ENCODE measurements around the gene PTPRJ.

PTPRJ gene

GRCh38 chr11:48052183-48053044 lies 72.1 kb downstream of the PTPRJ start:
- DNase-seq (ENCODE audit: low read depth, low spot score) = no peak
- no peak overlapping the region for H3K4me3 ChIP-seq (ENCODE audit: low read length)

- no peak for DNase-seq (ENCODE audit: low read depth, low spot score)
- no peak overlapping the region for H3K4me3 ChIP-seq (ENCODE audit: low read length)
Measured at GRCh38 chr11:48054994-48055291, 74.6 kb downstream of the PTPRJ start.

GRCh38 chr11:48055292-48056132 lies 75.2 kb downstream of the PTPRJ start:
- DNase-seq (ENCODE audit: low read depth, low spot score) = peak; percentile 82
- H3K4me3 ChIP-seq (ENCODE audit: low read length) = no peak overlapping the region

DNA sequence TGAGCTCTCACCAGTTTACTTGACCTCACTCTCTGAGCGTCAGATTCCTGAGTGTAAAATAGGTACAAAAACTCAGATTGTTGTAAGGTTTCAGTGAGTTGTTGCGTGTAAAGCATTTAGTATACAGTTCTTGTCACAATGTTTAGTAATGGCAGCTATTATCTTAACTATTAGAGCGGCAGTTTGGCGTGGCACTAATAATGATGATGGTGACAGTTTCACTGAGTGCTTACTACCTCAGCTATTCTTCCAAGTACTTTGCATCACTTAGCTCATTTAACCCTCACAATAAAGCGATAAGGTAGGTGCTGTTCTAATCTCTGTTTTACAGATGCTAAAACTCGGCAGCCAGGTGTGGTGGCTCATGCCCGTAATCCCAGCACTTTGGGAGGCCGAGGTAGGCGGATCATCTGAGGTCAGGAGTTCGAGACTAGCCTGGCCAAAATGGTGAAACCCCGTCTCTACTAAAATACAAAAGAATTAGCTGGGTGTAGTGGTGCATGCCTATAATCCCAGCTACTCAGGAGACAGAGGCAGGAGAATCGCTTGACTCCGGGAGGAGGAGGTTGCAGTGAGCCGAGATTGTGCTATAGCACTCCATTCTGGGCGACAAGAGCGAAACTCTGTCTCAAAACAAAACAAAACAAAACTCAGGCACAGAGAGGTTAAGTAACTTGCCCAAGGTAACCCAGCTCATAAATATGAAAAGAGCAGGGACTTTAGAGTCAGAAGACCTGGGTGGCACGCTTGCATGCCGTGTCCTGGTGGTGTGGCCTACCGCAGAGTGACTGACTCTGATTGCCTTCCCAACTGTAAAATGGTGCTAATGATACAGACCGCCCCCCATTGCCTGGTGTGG lies 76.2 kb downstream of the PTPRJ start:
- no peak for DNase-seq (ENCODE audit: low read depth, low spot score)
- no peak overlapping the region for H3K4me3 ChIP-seq (ENCODE audit: low read length)

GRCh38 chr11:48058064-48058463 lies 77.7 kb downstream of the PTPRJ start:
- no peak overlapping the region for H3K4me3 ChIP-seq (ENCODE audit: low read length)
- DNase-seq (ENCODE audit: low read depth, low spot score) = no peak

DNA sequence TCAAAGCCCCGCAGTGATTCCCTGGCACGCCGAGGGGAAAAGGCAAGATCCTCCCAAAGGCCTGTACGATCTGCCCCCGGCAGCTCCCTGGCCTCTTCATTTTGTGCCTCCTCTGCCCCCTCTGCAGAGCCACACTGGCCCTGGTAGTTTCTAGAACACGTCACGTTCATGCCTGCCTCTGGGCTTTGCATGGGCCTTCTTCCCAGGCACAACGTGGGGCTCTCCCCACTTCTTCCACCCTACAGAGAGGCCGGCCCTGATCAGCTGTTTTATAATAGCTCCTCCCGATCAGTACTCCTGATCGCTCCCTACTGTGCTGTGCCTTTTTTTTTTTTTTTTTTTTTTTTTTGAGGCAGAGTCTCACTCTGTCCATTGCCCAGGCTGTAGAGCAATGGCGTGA lies 78.4 kb downstream of the PTPRJ start:
- H3K4me3 ChIP-seq (ENCODE audit: low read length) = no peak overlapping the region
- DNase-seq (ENCODE audit: low read depth, low spot score) = no peak

GRCh38 chr11:48062649-48063048 lies 82.3 kb downstream of the PTPRJ start:
- no peak for DNase-seq (ENCODE audit: low read depth, low spot score)
- no peak overlapping the region for H3K4me3 ChIP-seq (ENCODE audit: low read length)

- DNase-seq (ENCODE audit: low read depth, low spot score) = no peak
- no peak overlapping the region for H3K4me3 ChIP-seq (ENCODE audit: low read length)
Measured at GRCh38 chr11:48063424-48063978, 83.1 kb downstream of the PTPRJ start.

GRCh38 chr11:48064306-48064705 lies 83.9 kb downstream of the PTPRJ start:
- no peak overlapping the region for H3K4me3 ChIP-seq (ENCODE audit: low read length)
- DNase-seq (ENCODE audit: low read depth, low spot score) = no peak

GRCh38 chr11:48066881-48067800 lies 86.8 kb downstream of the PTPRJ start:
- no peak for DNase-seq (ENCODE audit: low read depth, low spot score)
- H3K4me3 ChIP-seq (ENCODE audit: low read length) = no peak overlapping the region

GRCh38 chr11:48073031-48073861 lies 92.9 kb downstream of the PTPRJ start:
- H3K4me3 ChIP-seq (ENCODE audit: low read length) = no peak overlapping the region
- DNase-seq (ENCODE audit: low read depth, low spot score) = no peak

GRCh38 chr11:48074425-48075181 lies 94.2 kb downstream of the PTPRJ start:
- H3K4me3 ChIP-seq (ENCODE audit: low read length) = no peak overlapping the region
- DNase-seq (ENCODE audit: low read depth, low spot score) = no peak

- no peak for DNase-seq (ENCODE audit: low read depth, low spot score)
- no peak overlapping the region for H3K4me3 ChIP-seq (ENCODE audit: low read length)
Measured at GRCh38 chr11:48075637-48076036, 95.3 kb downstream of the PTPRJ start.

DNA sequence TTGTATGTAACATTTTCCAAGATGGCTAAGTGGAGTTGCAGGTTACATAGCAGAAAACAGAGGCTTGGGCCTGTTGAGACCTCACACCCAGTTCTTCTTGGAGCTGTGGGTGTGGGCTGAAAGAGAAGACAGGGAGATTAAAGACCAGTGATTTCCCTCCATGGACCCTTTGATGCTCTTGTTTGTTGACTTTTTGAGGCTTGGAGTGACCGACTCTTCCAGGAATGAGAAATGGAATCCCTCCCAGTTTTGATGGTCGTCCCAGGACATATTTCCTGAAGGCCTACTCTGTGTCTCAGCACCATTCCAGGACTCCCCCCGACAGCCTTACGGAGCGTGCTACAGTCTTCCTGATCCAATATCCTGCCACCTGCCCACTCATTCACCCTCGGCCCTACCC lies 96.9 kb downstream of the PTPRJ start:
- no peak for DNase-seq (ENCODE audit: low read depth, low spot score)
- H3K4me3 ChIP-seq (ENCODE audit: low read length) = no peak overlapping the region

GRCh38 chr11:48078689-48079088 lies 98.3 kb downstream of the PTPRJ start:
- DNase-seq (ENCODE audit: low read depth, low spot score) = no peak
- H3K4me3 ChIP-seq (ENCODE audit: low read length) = no peak overlapping the region

DNA sequence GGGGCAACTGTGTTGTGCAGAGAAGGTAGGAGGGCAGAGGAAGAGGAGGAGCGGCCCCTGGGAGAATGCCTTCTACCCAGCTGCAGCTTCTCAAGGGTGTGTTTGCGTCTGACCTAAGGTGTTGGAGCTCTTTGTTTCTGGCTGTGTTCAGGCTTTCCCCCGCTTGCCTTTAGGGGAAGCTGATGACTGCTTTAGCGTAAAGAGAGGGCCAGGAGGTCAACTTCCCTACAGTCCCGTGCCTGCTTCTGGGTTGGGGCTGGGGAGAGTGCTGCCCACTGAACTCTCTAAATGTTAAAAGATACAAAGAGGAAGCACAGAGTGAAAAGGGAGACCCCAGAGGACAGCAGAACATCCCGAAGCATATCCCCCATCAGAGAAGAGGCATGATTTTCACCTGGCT lies 99.2 kb downstream of the PTPRJ start:
- no peak overlapping the region for H3K4me3 ChIP-seq (ENCODE audit: low read length)
- DNase-seq (ENCODE audit: low read depth, low spot score) = no peak

DNA sequence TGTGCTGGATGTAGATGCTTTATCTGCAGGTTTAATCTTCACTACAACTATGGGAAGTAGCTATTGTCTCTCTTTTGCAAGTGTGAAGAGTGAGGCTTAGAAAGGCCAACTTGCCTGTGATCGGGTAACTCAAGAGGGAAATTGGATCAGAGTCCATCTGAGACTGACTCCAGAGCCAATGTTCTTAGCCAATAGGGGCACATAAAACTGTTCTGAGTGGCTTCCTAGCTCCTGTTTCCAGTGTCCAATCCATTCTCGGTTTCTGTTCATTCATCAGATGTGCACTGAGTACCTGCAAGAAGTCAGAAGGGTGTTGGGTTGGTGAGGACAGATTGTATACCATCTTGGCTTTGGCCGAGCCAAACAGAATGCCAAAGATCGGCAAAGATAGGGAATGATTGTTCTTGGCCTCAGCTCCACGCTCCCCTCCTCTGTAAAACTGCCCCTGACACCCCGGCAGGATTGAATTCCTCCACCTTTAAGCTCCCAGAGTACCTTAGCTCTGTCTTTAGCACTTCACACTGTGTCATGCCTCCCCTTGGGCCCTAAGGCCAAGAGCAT lies 100.0 kb downstream of the PTPRJ start:
- H3K4me3 ChIP-seq (ENCODE audit: low read length) = no peak overlapping the region
- DNase-seq (ENCODE audit: low read depth, low spot score) = no peak
